Measurements from ENCODE around the gene GUK1. TPM values are rescaled to one million over a fixed set of nuclear protein-coding genes. Genes with fewer than 3 reads are reported as not detected.
"Not testable (repeated sequence)": the region's sequence is repeated elsewhere in the genome, so short reads cannot be mapped to it uniquely, and the experiment has no call there.

GUK1 gene
- total RNA-seq, 1 donor from 2014 or later, result 128 TPM

GRCh38 chr1:228104526-228105269, 35.4 kb upstream of the GUK1 start:
- DNase-seq (ENCODE audit: low spot score) (peak; percentile 74), ATAC-seq (peak; percentile 2)

GRCh38 chr1:228105270-228105995, 34.6 kb upstream of the GUK1 start:
- DNase-seq (ENCODE audit: low spot score) (no peak), ATAC-seq (no peak)

- DNase-seq (ENCODE audit: low spot score) (no peak), ATAC-seq (no peak)
Measured at GRCh38 chr1:228105996-228106799, 33.9 kb upstream of the GUK1 start.

GRCh38 chr1:228106800-228107054, 33.4 kb upstream of the GUK1 start:
- no peak for ATAC-seq
- no peak for DNase-seq (ENCODE audit: low spot score)

- ATAC-seq (no peak), DNase-seq (ENCODE audit: low spot score) (no peak)
Measured at GRCh38 chr1:228107636-228108035, 32.4 kb upstream of the GUK1 start.

GRCh38 chr1:228108055-228108690, 31.9 kb upstream of the GUK1 start:
- DNase-seq (ENCODE audit: low spot score), result no peak
- ATAC-seq, result no peak

- no peak for ATAC-seq
Measured at GRCh38 chr1:228108742-228109072, 31.4 kb upstream of the GUK1 start.

GRCh38 chr1:228109073-228109961, 30.8 kb upstream of the GUK1 start, which contains the start of gene MRPL55:
TSS of gene MRPL55 (minus strand) at chr1:228109299. CDS start at chr1:228108260, 1,039 bp downstream.
- ATAC-seq, result peak; percentile 97
- peak; percentile 100 for DNase-seq (ENCODE audit: low spot score)

More at GRCh38 chr1:228108742-228109072, 31.4 kb upstream of the GUK1 start:
- DNase-seq (ENCODE audit: low spot score), result no peak

- DNase-seq (ENCODE audit: low spot score) (no peak), ATAC-seq (no peak)
Measured at GRCh38 chr1:228109962-228110488, 30.1 kb upstream of the GUK1 start.

GRCh38 chr1:228110556-228110955, 29.5 kb upstream of the GUK1 start:
- DNase-seq (ENCODE audit: low spot score) (no peak), ATAC-seq (no peak)

GRCh38 chr1:228111315-228111714, 28.8 kb upstream of the GUK1 start:
- DNase-seq (ENCODE audit: low spot score), result peak; percentile 33
- ATAC-seq, result not testable (repeated sequence)

GRCh38 chr1:228112167-228112566, 27.9 kb upstream of the GUK1 start:
- DNase-seq (ENCODE audit: low spot score), result no peak
- no peak for ATAC-seq

- ATAC-seq, result no peak
- DNase-seq (ENCODE audit: low spot score), result no peak
Measured at GRCh38 chr1:228112617-228113016, 27.5 kb upstream of the GUK1 start.

GRCh38 chr1:228114827-228115226, 25.3 kb upstream of the GUK1 start:
- ATAC-seq, result no peak
- DNase-seq (ENCODE audit: low spot score), result no peak

- ATAC-seq (no peak), DNase-seq (ENCODE audit: low spot score) (no peak)
Measured at GRCh38 chr1:228117335-228117734, 22.7 kb upstream of the GUK1 start.

- DNase-seq (ENCODE audit: low spot score) (no peak), ATAC-seq (no peak)
Measured at GRCh38 chr1:228118040-228118439, 22.0 kb upstream of the GUK1 start.

GRCh38 chr1:228120351-228120750, 19.7 kb upstream of the GUK1 start:
- ATAC-seq (no peak), DNase-seq (ENCODE audit: low spot score) (no peak)

GRCh38 chr1:228120857-228121489, 19.1 kb upstream of the GUK1 start:
- ATAC-seq, result no peak
- no peak for DNase-seq (ENCODE audit: low spot score)

- no peak for ATAC-seq
- DNase-seq (ENCODE audit: low spot score), result no peak
Measured at GRCh38 chr1:228122921-228123441, 17.1 kb upstream of the GUK1 start.
